ENCODE measurements around the gene SIRT7. TPM values are rescaled to one million over a fixed set of nuclear protein-coding genes. Genes with fewer than 3 reads are reported as not detected.
A peak's percentile ranks its signal among the peaks of the same experiment; 100 is the strongest.

Gene SIRT7
- total RNA-seq, 4 donors from 2014 or later = 52.6 to 81.0 (median 60.7) TPM

- no peak for TF ChIP-seq POLR2A (IDR thresholded peaks at IDR 0.05)
- TF ChIP-seq, protein P1, sequence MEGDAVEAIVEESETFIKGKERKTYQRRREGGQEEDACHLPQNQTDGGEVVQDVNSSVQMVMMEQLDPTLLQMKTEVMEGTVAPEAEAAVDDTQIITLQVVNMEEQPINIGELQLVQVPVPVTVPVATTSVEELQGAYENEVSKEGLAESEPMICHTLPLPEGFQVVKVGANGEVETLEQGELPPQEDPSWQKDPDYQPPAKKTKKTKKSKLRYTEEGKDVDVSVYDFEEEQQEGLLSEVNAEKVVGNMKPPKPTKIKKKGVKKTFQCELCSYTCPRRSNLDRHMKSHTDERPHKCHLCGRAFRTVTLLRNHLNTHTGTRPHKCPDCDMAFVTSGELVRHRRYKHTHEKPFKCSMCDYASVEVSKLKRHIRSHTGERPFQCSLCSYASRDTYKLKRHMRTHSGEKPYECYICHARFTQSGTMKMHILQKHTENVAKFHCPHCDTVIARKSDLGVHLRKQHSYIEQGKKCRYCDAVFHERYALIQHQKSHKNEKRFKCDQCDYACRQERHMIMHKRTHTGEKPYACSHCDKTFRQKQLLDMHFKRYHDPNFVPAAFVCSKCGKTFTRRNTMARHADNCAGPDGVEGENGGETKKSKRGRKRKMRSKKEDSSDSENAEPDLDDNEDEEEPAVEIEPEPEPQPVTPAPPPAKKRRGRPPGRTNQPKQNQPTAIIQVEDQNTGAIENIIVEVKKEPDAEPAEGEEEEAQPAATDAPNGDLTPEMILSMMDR (IDR thresholded peaks at IDR 0.05) = no peak
- Histone ChIP-seq H3K27me3 (no peaks in the 10 kb centered on the region), H3K27ac (peak overlapping the region in 1 of 4 donors; percentile 87), H3K9me3 (no peaks in the 10 kb centered on the region), H3K4me3 (no peak overlapping the region), H3K4me1 (peaks cover 26 to 66% (median 31%) of the 10 kb centered on the region in 3 donors), H3K36me3 (peaks cover 36 to 68% (median 38%) of the 10 kb centered on the region in 3 donors)
- 85 to 89% methylated on average over 11 to 14 of the region's 16 CpGs for WGBS, 2 donors
- intact Hi-C loops (cut with DNase I) = no loop called here
- DNase-seq = no peak
Observed at GRCh38 chr17:81888988-81889595, 28.9 kb downstream of the SIRT7 start.

GRCh38 chr17:81888105-81888987, 29.6 kb downstream of the SIRT7 start:
- peaks cover 26 to 65% (median 31%) of the 10 kb centered on the region in 3 donors for H3K4me1 ChIP-seq
- 90 to 93% methylated on average over 18 to 32 of the region's 44 CpGs for WGBS, 2 donors
- intact Hi-C loops (cut with DNase I) = no loop called here
- H3K9me3 ChIP-seq = no peaks in the 10 kb centered on the region
- DNase-seq = no peak
- no peaks in the 10 kb centered on the region for H3K27me3 ChIP-seq
- no peak overlapping the region for H3K4me3 ChIP-seq
- no peak overlapping the region for H3K27ac ChIP-seq
- TF ChIP-seq POLR2A (IDR thresholded peaks at IDR 0.05) = no peak
- TF ChIP-seq, protein P1 (IDR thresholded peaks at IDR 0.05) = no peak
- H3K36me3 ChIP-seq = peaks cover 36 to 71% (median 38%) of the 10 kb centered on the region in 3 donors

DNA sequence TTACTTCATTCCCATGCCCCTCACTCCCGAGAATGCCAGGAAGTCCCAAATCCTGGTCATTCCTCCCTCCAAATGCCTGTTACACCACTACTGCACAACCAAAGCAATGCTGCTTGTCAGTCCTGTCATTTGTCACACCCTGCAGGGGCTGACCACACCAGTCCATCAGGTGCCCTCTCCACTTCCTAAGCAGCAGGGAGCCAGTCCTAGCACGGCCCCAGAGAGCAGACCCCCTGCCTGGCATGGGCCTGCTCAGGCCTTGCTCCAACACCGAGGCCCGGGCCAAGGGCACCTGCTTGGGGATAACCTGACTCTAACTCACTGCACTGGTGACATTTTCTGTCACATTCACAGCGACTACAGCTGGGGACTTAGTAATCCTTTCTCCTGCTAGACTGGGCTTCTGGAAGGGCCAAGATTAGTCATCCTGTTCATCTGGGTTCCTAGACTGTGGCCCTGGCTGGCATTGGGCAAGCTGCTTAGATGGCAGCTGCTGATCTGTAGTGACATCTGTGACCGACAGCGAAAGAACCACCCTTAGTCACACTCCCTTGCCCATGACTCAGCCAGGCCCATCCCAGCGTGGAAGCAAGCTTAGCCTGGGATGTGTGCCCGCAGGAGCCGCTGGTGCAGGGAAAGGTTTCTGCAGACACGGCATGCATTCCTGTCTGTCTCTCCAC, 32.0 kb downstream of the SIRT7 start:
- Histone ChIP-seq H3K4me3 (no peak overlapping the region), H3K27ac (peak overlapping the region; percentile 59 to 86 (median 78)), H3K9me3 (no peaks in the 10 kb centered on the region), H3K36me3 (peaks cover 36 to 93% (median 38%) of the 10 kb centered on the region in 3 donors), H3K4me1 (peaks cover 18 to 50% (median 28%) of the 10 kb centered on the region in 3 donors), H3K27me3 (no peaks in the 10 kb centered on the region)
- intact Hi-C loops (cut with DNase I) = no loop called here
- TF ChIP-seq, protein P1 (IDR thresholded peaks at IDR 0.05) = peak in 1 of 6 experiments; percentile 9
- TF ChIP-seq POLR2A (IDR thresholded peaks at IDR 0.05) = no peak
- DNase-seq = no peak
- 58 to 65% methylated on average over 6 to 7 of the region's 11 CpGs for WGBS, 2 donors

DNA sequence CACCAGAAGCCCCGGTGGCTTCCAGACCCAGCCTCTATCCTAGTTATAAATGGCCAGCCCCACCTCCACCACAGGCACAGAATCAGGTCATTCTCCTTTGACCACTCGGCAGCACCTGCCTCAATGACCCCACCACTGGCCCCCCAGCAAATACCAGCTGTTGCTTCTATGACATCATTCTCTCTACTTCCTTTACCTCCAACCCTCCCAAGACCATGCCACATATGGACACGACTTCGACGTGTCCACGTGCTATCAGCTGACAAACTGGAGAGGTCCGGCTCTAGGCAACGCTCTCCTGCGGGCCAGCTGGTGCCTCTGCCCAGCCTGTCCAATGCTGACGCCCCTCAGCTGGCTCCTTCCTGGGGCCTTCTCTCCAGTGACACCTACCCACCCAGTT, 32.5 kb downstream of the SIRT7 start:
- no peaks in the 10 kb centered on the region for H3K27me3 ChIP-seq
- TF ChIP-seq POLR2A (IDR thresholded peaks at IDR 0.05) = no peak
- TF ChIP-seq, protein P1 (IDR thresholded peaks at IDR 0.05) = no peak
- peaks cover 36 to 99% (median 38%) of the 10 kb centered on the region in 3 donors for H3K36me3 ChIP-seq
- H3K9me3 ChIP-seq = no peaks in the 10 kb centered on the region
- intact Hi-C loops (cut with DNase I) = no loop called here
- H3K4me1 ChIP-seq = peaks cover 15 to 46% (median 25%) of the 10 kb centered on the region in 3 donors
- no peak for DNase-seq
- no peak overlapping the region for H3K4me3 ChIP-seq
- 82 to 91% methylated on average over 6 to 9 of the region's 10 CpGs for WGBS, 2 donors
- peak overlapping the region; percentile 59 to 86 (median 78) for H3K27ac ChIP-seq
